Effector CD4-positive, alpha-beta T cell (primary cell): ENCODE data around the gene PPM1H.

Experiments used
- DNase-seq: peaks from one replicate; pipeline ENCODE4 v3.0.0-alpha.2; 2020

The PPM1H gene

GRCh38 chr12:62703011-62703380, 232.0 kb downstream of the PPM1H start:
- no peak for DNase-seq

- DNase-seq, result no peak
Observed at GRCh38 chr12:62701492-62701891, 233.5 kb downstream of the PPM1H start.

GRCh38 chr12:62700091-62700880, 234.7 kb downstream of the PPM1H start:
- DNase-seq, result no peak

GRCh38 chr12:62698701-62699101, 236.2 kb downstream of the PPM1H start:
- no peak for DNase-seq

DNA sequence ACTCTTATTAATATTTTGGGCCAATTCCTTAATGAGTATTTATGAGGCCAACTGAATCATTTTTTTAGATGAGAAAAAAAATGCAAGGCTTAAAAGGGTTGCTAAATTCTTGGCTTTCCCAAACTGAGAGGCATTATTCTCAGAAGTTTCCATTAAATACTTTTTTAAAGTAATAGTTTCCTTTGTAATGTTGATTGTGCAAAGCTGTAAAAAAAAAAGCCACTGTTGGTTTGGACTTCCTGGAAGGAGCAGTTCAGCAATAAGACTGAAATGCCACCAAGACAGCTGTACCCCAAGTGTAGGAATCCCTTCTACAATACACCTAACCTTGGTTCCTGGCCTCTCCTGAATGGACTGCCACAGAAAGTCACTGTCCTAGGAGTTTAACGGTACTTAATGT, 237.1 kb downstream of the PPM1H start:
- no peak for DNase-seq

- no peak for DNase-seq
Observed at GRCh38 chr12:62695696-62696095, 239.3 kb downstream of the PPM1H start.

DNA sequence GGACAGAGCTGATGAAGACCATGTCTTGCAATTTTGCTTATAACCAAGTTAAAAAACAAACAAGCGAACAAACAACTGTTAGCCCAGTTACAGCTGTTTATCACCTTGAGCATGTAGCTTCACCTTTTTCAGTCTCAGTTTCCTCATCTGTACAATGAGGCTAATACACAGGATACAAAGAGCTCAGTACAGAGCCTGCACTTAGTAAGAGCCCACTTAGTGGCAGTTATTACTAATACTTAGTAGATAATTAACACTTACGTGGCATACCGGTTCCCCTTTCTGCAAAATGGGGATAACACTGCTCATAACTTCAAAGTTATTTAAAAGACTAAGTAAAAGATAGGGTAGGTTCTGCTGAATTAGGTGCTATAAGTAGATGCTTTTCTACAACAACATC, 240.3 kb downstream of the PPM1H start:
- no peak for DNase-seq

GRCh38 chr12:62694116-62694515, 240.8 kb downstream of the PPM1H start:
- DNase-seq, result no peak

- DNase-seq, result no peak
Observed at GRCh38 chr12:62693376-62694050, 241.4 kb downstream of the PPM1H start.

DNA sequence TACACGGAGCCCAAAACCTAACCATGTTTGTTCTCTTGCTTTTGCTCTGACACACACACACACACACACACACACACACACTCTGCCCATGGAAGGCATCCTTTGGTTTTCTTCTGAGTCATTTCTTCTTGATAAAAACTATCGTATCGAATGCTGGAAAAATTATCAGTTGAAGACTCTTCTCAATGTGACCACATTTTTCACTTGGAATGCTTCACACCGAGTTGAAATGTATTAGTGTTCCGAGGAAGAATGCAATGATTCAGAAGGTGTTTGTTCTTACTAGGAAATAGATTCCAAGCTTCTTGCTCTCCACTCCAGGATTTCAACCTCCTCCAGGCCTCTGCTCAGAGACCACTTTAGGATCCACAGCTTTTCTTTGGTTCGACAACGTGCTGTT, 242.1 kb downstream of the PPM1H start:
- DNase-seq, result no peak

DNA sequence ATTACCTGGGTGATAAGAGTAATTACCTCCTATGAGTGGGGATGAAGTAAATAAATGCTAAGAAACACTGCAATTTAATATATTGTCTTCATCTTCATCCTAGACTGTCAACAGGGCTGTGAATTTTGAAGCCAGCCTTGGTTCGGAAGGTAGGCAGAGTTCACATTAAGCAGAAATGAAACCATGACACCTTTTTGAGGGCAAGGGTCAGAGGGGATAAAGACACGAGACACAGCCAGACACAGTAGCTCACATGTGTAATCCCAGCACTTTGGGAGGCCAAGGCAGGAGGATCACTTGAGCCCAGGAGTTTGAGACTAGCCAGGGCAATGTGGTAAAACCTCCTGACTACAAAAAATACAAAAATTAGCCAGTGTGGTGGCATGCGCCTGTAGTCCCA, 243.6 kb downstream of the PPM1H start:
- DNase-seq, result no peak

DNA sequence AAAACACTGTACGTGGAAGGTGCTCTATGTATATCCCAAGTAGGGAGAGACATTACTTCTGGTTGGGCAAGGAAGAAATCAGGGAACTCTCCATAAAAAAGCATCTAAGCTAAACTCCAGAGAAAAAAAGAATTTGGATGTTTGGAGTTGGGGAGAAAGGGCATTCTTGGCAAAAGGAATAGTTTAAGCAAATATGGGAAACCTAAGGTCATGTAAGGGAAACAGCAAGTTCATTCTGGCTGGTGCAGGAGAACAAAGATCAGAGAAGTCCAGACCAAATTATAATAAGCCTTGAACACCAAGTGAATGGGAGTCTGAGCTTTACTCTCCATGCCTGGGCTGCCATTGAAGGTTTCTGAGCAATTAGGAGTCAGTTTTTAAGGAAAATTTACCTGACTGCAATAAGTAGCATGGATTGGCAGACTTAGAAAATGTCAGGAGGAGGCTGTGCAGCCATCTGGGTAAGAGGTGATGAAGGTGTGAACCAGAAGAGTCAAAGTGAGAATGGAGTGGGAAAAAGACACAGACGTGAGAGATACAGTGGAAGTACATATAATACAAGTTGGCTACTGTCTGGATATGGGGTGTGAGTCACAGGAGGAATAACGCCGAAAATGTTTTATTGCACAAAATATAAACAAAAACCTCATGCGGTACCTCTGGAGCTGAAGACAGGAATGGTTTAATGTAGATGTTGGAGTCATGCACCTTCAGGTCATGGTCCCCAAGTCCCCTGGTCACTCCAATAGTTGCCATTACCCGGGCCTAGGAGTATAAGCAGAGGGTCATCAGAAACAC, 245.7 kb downstream of the PPM1H start:
- DNase-seq, result no peak

DNA sequence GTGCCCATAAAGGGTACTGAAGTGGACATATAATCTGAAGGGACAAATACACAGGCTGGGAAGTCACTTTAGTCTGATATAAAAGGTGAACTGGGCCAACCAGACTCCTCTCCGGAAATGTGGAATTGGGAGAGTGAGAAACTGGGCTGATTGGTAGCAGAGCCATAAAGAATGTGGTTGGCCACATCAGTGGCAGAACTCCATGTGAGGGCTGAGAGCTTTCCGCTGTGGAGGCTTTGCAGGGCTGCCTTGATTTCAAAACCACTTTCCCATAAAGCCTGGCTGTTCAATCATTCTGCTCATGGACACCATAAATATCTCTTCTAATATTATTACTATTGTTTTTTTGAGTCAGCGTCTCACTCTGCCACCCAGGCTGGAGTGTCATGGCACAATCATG, 248.0 kb downstream of the PPM1H start:
- no peak for DNase-seq

GRCh38 chr12:62684570-62685295, 250.2 kb downstream of the PPM1H start:
- DNase-seq, result no peak

- no peak for DNase-seq
Observed at GRCh38 chr12:62683776-62684569, 251.0 kb downstream of the PPM1H start.

DNA sequence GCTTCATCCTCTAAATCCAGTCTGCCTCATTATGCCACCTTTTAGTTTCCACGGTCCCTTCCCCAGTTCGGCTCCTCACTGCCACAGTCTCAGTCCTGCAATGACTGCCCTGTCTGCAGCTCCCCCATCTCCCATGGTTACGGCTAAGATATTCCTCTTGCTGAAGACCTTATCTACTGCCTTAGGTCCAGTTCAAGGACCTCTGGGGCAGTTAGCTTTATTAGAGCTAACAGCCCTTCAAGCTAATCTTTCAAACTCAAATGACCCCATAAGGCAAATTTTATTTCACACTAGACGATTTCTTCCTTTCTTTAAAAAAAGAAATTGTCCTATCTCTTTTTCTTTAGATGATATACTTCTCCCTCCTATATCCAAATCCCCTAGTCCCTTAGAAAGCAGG, 253.6 kb downstream of the PPM1H start:
- DNase-seq, result no peak

GRCh38 chr12:62679608-62680007, 255.3 kb downstream of the PPM1H start:
- no peak for DNase-seq

- no peak for DNase-seq
Observed at GRCh38 chr12:62677355-62677754, 257.6 kb downstream of the PPM1H start.

GRCh38 chr12:62676521-62677307, 258.2 kb downstream of the PPM1H start:
- no peak for DNase-seq

- DNase-seq, result no peak
Observed at GRCh38 chr12:62673028-62673815, 261.7 kb downstream of the PPM1H start.
